GM10248 (cell line): ENCODE data around the gene LDLRAD3.

Experiments
- CTCF ChIA-PET: fragments of 300-600 bp; sonication (Branson Sonifier 250); formaldehyde crosslinking; extraction: SDS; loops from one replicate; lab custom pipeline; 2021; ENCODE audit warnings: antibody characterized with exemption; lab: Yijun Ruan, JAX
- POLR2A ChIA-PET: fragments of 350-650 bp; sonication (Branson Sonifier 250); formaldehyde crosslinking; extraction: SDS; loops from one replicate; lab custom pipeline; 2020; ENCODE audit warnings: antibody characterized with exemption; lab: Yijun Ruan, JAX
- DNase-seq: peaks from one replicate; pipeline ENCODE4 v3.0.0; 2012; ENCODE audit errors: extremely low spot score
- TF ChIP-seq, protein P1 (sequence below): IDR thresholded peaks from 2 replicates; pipeline ENCODE4 v1.5.1; 2012; ENCODE audit warnings: mild to moderate bottlenecking, low read depth; ENCODE audit errors: extremely low read depth, missing control alignments, control extremely low read depth

The LDLRAD3 gene

GRCh38 chr11:35962369-35963138 lies 18.7 kb downstream of the LDLRAD3 start:
- POLR2A ChIA-PET = no interaction called here
- CTCF ChIA-PET = interaction anchor here (1.3 kb wide), 1 partner anchor 11 kb away, joined by 5 read pairs; no protein-coding TSS in a partner anchor
- no peak for DNase-seq
- TF ChIP-seq, protein P1, sequence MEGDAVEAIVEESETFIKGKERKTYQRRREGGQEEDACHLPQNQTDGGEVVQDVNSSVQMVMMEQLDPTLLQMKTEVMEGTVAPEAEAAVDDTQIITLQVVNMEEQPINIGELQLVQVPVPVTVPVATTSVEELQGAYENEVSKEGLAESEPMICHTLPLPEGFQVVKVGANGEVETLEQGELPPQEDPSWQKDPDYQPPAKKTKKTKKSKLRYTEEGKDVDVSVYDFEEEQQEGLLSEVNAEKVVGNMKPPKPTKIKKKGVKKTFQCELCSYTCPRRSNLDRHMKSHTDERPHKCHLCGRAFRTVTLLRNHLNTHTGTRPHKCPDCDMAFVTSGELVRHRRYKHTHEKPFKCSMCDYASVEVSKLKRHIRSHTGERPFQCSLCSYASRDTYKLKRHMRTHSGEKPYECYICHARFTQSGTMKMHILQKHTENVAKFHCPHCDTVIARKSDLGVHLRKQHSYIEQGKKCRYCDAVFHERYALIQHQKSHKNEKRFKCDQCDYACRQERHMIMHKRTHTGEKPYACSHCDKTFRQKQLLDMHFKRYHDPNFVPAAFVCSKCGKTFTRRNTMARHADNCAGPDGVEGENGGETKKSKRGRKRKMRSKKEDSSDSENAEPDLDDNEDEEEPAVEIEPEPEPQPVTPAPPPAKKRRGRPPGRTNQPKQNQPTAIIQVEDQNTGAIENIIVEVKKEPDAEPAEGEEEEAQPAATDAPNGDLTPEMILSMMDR = no peak

GRCh38 chr11:35963911-35964310 lies 20.0 kb downstream of the LDLRAD3 start:
- TF ChIP-seq, protein P1 = no peak
- no peak for DNase-seq
- CTCF ChIA-PET = no interaction called here
- POLR2A ChIA-PET = no interaction called here

- no peak for DNase-seq
- TF ChIP-seq, protein P1 = no peak
- CTCF ChIA-PET = no interaction called here
- POLR2A ChIA-PET = no interaction called here
Measured at GRCh38 chr11:35964841-35965240, 21.0 kb downstream of the LDLRAD3 start.

DNA sequence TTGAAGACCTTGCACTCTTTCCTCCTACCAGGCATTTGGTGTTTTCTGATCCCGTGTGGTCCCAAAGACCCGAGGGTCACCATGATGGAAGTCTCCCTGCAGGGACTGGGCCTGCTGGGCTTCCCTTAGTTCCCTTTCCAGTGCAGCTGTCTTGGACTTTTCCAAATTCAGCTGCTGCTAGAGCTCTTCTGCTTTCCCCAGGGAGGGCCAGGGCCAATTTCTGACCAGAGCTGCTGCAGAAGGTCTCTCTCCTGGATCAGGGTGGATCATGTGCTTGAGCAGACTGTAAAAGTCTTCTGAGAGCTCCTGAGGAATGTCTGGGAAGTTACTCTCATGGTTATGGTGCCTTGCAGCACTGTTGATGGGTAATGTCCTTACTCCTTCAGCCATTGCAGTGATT lies 23.2 kb downstream of the LDLRAD3 start:
- ChIA-PET POLR2A (interaction anchor here (0.6 kb wide), 1 partner anchor 122 kb away, joined by 5 read pairs; no protein-coding TSS in a partner anchor), CTCF (no interaction called here)
- TF ChIP-seq, protein P1 = no peak
- no peak for DNase-seq

DNA sequence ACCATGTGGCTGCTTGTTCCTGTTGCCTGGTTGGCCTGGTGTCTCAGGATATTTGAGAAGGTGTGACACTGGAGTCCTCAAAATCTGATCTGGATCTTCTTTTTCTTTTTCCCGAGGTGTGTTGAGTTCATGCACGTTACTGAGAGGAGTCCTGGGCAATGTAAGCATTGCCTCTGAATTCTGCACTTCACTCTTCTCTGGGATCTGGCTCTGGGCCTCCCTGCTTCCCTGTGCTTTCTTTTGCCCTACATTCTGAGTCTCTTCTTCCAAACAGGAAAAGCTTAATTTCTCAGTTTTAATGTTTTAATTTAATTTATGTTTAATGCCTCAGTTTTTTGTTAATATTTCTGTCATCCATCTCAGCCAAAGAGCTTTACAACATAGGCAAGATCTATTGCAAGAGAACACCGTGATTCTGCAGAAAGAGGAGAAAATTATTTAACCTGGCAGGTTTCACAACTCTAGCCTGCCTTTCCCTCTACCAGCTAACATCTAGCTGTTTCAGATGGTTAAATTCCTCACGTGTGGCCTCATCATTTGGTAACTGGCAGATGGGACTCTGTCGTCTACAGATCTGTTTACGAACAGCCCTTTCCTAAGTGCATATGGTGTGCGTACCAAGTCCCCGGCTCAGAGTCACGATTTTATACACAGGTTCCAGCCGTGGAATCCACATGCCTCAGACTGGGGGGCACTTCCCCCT lies 24.7 kb downstream of the LDLRAD3 start:
- TF ChIP-seq, protein P1 = no peak
- ChIA-PET CTCF (no interaction called here), POLR2A (no interaction called here)
- DNase-seq = no peak

DNA sequence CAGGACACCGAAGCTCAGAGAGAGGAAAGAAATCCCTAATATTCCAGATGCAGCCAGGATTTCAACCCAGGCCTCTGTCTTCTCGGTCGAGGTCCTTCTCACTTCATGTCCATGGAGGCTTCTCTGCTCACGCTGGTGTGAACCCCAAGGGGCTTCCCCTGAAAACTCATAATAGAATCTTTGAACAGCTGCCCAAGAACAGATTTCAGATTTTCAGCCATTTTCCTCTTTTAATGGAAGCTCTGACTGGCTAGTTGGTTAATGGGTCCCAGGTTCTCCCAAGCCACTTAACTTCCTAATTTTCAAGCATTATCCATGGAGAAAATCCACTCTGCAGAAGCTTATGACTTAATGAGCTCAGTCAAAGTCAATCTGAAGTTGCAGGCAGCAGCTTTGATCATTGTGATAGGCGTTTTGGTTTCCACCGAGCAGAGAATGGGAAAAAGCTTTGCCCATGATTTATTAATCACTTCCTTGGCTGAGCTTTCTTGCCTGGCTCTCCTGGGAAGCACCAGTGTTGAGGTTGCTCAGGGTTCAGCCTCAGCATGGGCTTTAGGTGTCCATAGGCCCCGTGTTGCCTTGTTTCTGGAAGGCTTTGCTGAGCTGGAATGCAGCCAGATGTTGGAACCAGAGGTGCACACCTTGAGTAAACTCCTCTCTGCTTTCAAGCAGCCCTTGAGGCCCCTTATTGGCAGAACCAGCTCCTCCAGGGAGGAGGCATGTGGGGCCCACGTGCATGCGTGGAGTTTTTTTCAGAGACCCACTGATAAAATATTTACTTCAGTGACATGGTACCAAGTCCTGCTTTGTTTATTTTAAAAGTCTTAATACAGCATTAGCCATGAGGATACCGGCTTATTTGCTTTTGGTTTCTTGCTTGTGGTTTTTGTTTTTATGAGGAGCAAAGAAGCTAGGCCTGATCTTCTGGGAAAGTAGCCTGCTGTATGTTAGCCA lies 25.5 kb downstream of the LDLRAD3 start:
- TF ChIP-seq, protein P1 = no peak
- POLR2A ChIA-PET = no interaction called here
- CTCF ChIA-PET = no interaction called here
- peak; percentile 20 for DNase-seq
